ENCODE results near the gene COQ8A.

Gene COQ8A

DNA sequence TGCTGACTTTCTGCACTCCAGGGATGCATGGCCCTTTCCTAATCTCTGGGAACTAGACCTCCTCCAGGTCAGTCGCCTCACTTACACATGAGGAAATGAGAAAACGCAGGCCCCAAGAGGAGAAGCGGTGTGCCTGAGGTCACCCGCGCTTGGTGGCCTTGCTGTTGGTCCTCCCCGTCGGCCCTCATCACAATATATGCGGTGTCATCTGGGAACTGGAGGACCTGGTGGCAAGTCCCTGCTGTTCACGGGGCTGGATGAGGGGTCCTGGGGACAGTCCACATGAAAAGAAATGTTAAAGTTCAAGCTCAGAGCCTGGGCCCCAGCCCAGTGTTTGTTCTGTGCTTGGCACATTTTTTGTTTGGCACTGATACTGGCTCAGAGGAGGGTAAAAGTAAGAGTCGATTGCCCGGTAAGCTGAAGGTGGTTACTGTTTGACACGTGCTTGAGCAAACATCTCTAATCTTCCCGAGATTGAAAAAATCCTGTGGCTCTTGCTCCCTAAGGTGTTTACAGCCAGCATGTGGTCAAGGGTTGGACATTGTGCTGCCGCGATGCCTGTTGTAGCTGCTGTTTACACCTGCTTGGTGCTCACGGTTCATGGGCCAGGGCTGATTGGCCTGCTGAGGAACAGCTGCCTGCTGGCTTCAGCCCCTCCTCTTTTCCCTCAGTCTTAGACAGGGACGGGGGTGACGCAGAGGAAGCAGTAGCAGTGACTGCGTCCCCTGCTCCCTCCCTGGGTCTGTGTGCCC lies 5.2 kb downstream of the COQ8A start:
- Histone ChIP-seq H3K79me2 (ENCODE audit: control insufficient read depth, insufficient read depth, low read length, unreplicated experiment) (no peaks in the 10 kb centered on the region), H3K4me3 (ENCODE audit: low read depth, low read length) (no peak overlapping the region), H3K4me1 (ENCODE audit: control insufficient read depth, insufficient read depth, low read length, unreplicated experiment) (peaks cover 6% of the 10 kb centered on the region), H2AFZ (ENCODE audit: low read length, unreplicated experiment) (no peak overlapping the region), H3K27ac (ENCODE audit: low read depth, low read length) (no peak overlapping the region), H3K36me3 (ENCODE audit: insufficient read depth, low read length) (no peaks in the 10 kb centered on the region), H3K27me3 (ENCODE audit: insufficient read depth, low read length) (no peaks in the 10 kb centered on the region)

DNA sequence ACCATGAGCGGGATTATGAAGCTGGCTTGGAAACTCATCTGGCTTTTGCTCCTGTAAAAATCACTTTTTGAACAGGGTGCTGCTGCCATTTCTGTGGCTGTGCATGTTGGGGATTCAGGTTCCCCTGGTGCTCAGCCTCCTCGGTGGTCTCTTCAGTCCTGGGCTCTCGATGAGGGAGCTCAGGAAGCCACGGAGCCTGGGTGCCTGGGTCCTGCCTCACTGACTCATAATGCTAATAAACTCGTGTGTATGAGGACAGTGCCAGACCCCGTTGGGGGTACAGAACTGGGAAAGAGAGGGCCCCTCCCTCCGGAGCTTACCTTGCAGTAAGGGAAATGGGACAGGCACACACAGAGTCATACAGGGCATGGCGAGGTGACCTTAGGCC lies 5.8 kb downstream of the COQ8A start:
- H3K27ac ChIP-seq (ENCODE audit: low read depth, low read length) = no peak overlapping the region
- H3K27me3 ChIP-seq (ENCODE audit: insufficient read depth, low read length) = no peaks in the 10 kb centered on the region
- no peaks in the 10 kb centered on the region for H3K36me3 ChIP-seq (ENCODE audit: insufficient read depth, low read length)
- no peak overlapping the region for H3K4me3 ChIP-seq (ENCODE audit: low read depth, low read length)
- peaks cover 4% of the 10 kb centered on the region for H3K4me1 ChIP-seq (ENCODE audit: control insufficient read depth, insufficient read depth, low read length, unreplicated experiment)
- no peaks in the 10 kb centered on the region for H3K79me2 ChIP-seq (ENCODE audit: control insufficient read depth, insufficient read depth, low read length, unreplicated experiment)
- H2AFZ ChIP-seq (ENCODE audit: low read length, unreplicated experiment) = no peak overlapping the region

DNA sequence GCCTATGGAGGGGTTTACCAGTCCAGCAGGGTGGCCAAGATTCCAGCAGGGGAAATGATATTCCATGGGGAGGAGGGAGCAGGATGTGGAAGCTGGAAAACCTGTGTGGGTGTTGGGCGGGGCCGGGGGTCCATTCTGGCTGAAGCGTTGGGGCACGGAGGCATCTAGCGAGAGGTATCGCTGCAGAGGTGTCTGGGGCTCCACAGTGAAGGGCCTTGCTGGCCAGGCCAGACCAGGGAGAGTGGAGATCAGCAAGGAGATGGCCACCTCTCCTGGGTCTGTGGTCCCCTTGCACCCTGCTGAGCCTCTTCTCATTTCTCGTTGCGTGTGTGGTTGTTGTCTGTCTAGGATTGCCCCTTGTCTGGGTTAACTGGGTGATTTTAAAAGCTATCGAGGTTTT lies 6.2 kb downstream of the COQ8A start:
- Histone ChIP-seq H3K4me3 (ENCODE audit: low read depth, low read length) (no peak overlapping the region), H3K36me3 (ENCODE audit: insufficient read depth, low read length) (no peaks in the 10 kb centered on the region), H2AFZ (ENCODE audit: low read length, unreplicated experiment) (no peak overlapping the region), H3K27ac (ENCODE audit: low read depth, low read length) (no peak overlapping the region), H3K79me2 (ENCODE audit: control insufficient read depth, insufficient read depth, low read length, unreplicated experiment) (no peaks in the 10 kb centered on the region), H3K27me3 (ENCODE audit: insufficient read depth, low read length) (no peaks in the 10 kb centered on the region), H3K4me1 (ENCODE audit: control insufficient read depth, insufficient read depth, low read length, unreplicated experiment) (no peaks in the 10 kb centered on the region)

- Histone ChIP-seq H3K4me3 (ENCODE audit: low read depth, low read length) (no peak overlapping the region), H3K27me3 (ENCODE audit: insufficient read depth, low read length) (no peaks in the 10 kb centered on the region), H3K79me2 (ENCODE audit: control insufficient read depth, insufficient read depth, low read length, unreplicated experiment) (no peaks in the 10 kb centered on the region), H2AFZ (ENCODE audit: low read length, unreplicated experiment) (no peak overlapping the region), H3K36me3 (ENCODE audit: insufficient read depth, low read length) (no peaks in the 10 kb centered on the region), H3K27ac (ENCODE audit: low read depth, low read length) (no peak overlapping the region), H3K4me1 (ENCODE audit: control insufficient read depth, insufficient read depth, low read length, unreplicated experiment) (no peaks in the 10 kb centered on the region)
These were observed 6.7 kb downstream of the COQ8A start for GRCh38 chr1:226946841-226947240.

DNA sequence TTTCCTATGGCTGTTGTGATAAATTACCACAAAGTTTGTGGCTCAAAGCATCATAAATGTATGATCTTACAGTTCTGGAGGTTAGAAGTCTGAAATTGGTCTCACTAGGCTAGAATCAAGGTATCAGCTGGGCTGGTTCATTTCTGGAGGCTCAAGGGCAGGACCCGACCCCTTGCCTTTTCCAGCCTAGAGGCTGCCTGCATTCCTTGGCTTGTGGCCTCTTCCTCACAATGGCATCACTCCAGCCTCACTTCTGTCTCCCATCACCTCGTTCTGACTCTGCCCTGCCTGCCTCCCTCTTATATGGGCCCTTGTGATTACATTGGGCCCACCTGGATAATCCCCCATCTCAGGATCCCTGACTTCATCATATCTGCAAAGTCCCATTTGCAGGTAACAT lies 8.0 kb downstream of the COQ8A start:
- Histone ChIP-seq H3K36me3 (ENCODE audit: insufficient read depth, low read length) (no peaks in the 10 kb centered on the region), H3K27ac (ENCODE audit: low read depth, low read length) (no peak overlapping the region), H3K4me3 (ENCODE audit: low read depth, low read length) (no peak overlapping the region), H3K4me1 (ENCODE audit: control insufficient read depth, insufficient read depth, low read length, unreplicated experiment) (no peaks in the 10 kb centered on the region), H2AFZ (ENCODE audit: low read length, unreplicated experiment) (no peak overlapping the region), H3K27me3 (ENCODE audit: insufficient read depth, low read length) (no peaks in the 10 kb centered on the region), H3K79me2 (ENCODE audit: control insufficient read depth, insufficient read depth, low read length, unreplicated experiment) (no peaks in the 10 kb centered on the region)

DNA sequence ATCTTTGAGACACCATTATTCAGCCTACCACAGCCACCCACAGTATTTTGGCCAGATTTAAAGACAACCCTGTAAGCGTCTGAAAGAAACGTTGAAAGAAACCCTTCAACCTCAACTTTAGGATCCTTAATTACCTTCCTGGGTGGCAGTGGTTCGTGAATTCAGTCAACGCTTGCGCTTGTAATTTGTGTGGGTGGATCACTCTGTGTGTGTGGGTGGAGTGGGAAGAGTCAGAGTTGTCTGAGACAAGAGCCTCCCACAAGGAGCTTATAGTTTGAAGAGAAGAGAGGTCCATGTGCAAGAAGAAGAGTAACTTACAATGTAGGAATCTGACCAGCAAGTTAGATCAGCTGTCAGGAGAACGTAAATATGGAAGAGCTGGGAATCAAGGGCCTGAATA lies 8.4 kb downstream of the COQ8A start:
- H3K27me3 ChIP-seq (ENCODE audit: insufficient read depth, low read length) = no peaks in the 10 kb centered on the region
- no peaks in the 10 kb centered on the region for H3K36me3 ChIP-seq (ENCODE audit: insufficient read depth, low read length)
- H3K79me2 ChIP-seq (ENCODE audit: control insufficient read depth, insufficient read depth, low read length, unreplicated experiment) = no peaks in the 10 kb centered on the region
- no peak overlapping the region for H3K4me3 ChIP-seq (ENCODE audit: low read depth, low read length)
- no peak overlapping the region for H2AFZ ChIP-seq (ENCODE audit: low read length, unreplicated experiment)
- H3K4me1 ChIP-seq (ENCODE audit: control insufficient read depth, insufficient read depth, low read length, unreplicated experiment) = no peaks in the 10 kb centered on the region
- no peak overlapping the region for H3K27ac ChIP-seq (ENCODE audit: low read depth, low read length)

- Histone ChIP-seq H3K4me3 (ENCODE audit: low read depth, low read length) (no peak overlapping the region), H3K4me1 (ENCODE audit: control insufficient read depth, insufficient read depth, low read length, unreplicated experiment) (no peaks in the 10 kb centered on the region), H3K79me2 (ENCODE audit: control insufficient read depth, insufficient read depth, low read length, unreplicated experiment) (no peaks in the 10 kb centered on the region), H3K27ac (ENCODE audit: low read depth, low read length) (no peak overlapping the region), H3K27me3 (ENCODE audit: insufficient read depth, low read length) (no peaks in the 10 kb centered on the region), H3K36me3 (ENCODE audit: insufficient read depth, low read length) (no peaks in the 10 kb centered on the region), H2AFZ (ENCODE audit: low read length, unreplicated experiment) (no peak overlapping the region)
These were observed 8.9 kb downstream of the COQ8A start for GRCh38 chr1:226948996-226949395.

- no peaks in the 10 kb centered on the region for H3K27me3 ChIP-seq (ENCODE audit: insufficient read depth, low read length)
- H3K4me1 ChIP-seq (ENCODE audit: control insufficient read depth, insufficient read depth, low read length, unreplicated experiment) = no peaks in the 10 kb centered on the region
- H3K79me2 ChIP-seq (ENCODE audit: control insufficient read depth, insufficient read depth, low read length, unreplicated experiment) = no peaks in the 10 kb centered on the region
- no peak overlapping the region for H3K27ac ChIP-seq (ENCODE audit: low read depth, low read length)
- H3K36me3 ChIP-seq (ENCODE audit: insufficient read depth, low read length) = no peaks in the 10 kb centered on the region
- no peak overlapping the region for H2AFZ ChIP-seq (ENCODE audit: low read length, unreplicated experiment)
- no peak overlapping the region for H3K4me3 ChIP-seq (ENCODE audit: low read depth, low read length)
These were observed 9.3 kb downstream of the COQ8A start for GRCh38 chr1:226949401-226949800.

DNA sequence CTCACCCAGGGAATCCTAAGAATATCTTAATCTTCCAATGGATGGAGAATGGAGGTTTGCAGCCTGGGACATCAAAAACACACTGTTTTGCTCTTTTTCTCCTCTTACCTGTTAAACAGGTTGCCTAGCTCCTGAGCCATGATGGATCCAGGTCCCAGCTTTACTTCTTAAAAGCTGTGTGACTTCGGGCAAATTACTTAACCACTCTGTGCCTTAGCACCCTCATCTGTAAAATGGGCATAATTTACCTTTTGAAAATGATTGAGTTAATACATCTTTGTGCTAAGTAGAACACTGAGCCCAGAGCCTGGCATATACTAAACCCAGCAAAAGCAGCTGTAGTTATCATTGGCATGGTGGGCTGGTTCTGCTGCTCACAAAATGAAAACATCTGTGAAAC lies 10.2 kb downstream of the COQ8A start:
- no peaks in the 10 kb centered on the region for H3K27me3 ChIP-seq (ENCODE audit: insufficient read depth, low read length)
- no peak overlapping the region for H3K4me3 ChIP-seq (ENCODE audit: low read depth, low read length)
- H2AFZ ChIP-seq (ENCODE audit: low read length, unreplicated experiment) = no peak overlapping the region
- no peaks in the 10 kb centered on the region for H3K79me2 ChIP-seq (ENCODE audit: control insufficient read depth, insufficient read depth, low read length, unreplicated experiment)
- no peak overlapping the region for H3K27ac ChIP-seq (ENCODE audit: low read depth, low read length)
- H3K4me1 ChIP-seq (ENCODE audit: control insufficient read depth, insufficient read depth, low read length, unreplicated experiment) = no peaks in the 10 kb centered on the region
- no peaks in the 10 kb centered on the region for H3K36me3 ChIP-seq (ENCODE audit: insufficient read depth, low read length)

GRCh38 chr1:226950871-226951270 lies 10.8 kb downstream of the COQ8A start:
- Histone ChIP-seq H3K27me3 (ENCODE audit: insufficient read depth, low read length) (no peaks in the 10 kb centered on the region), H3K27ac (ENCODE audit: low read depth, low read length) (no peak overlapping the region), H3K4me1 (ENCODE audit: control insufficient read depth, insufficient read depth, low read length, unreplicated experiment) (no peaks in the 10 kb centered on the region), H3K4me3 (ENCODE audit: low read depth, low read length) (no peak overlapping the region), H2AFZ (ENCODE audit: low read length, unreplicated experiment) (no peak overlapping the region), H3K36me3 (ENCODE audit: insufficient read depth, low read length) (no peaks in the 10 kb centered on the region), H3K79me2 (ENCODE audit: control insufficient read depth, insufficient read depth, low read length, unreplicated experiment) (no peaks in the 10 kb centered on the region)

DNA sequence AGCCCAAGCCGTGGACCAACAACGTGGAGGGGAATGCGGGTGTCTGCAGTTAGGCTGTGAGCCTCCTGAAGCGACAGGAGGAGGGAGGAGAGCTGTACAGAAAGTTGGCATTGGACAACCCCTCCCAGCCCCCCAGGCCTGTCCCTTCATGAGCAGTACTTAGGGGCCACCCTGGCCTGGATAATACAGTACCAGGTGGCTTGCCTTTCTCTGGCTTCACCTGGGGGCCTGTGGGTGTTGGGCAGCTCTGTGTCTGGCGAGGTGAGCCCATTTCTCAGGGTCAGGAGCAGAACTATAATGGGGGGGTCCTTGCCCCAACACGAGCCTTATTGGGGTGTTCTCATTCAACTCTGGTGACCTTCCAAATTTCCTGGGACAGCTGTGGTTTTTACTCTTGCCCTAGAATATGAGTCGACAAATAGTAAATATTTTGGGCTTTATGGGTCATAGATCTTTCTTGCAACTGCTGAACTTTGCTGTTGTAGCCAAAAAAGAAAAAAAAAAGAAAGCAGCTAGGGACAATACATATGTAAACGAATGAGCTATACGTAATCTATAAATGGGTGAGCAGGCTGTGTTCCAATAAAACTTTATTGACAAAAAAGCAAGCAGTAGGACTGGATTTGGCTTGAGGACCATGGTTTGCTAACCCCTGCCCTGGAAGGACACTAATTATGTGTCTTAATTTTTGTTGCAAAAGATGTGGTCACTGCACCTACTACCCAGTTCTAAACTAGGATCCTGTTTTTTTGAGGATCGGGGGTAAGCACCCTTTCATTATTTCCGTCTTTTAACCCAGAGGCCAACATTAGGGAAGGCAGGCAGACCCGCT lies 11.4 kb downstream of the COQ8A start:
- no peaks in the 10 kb centered on the region for H3K36me3 ChIP-seq (ENCODE audit: insufficient read depth, low read length)
- H2AFZ ChIP-seq (ENCODE audit: low read length, unreplicated experiment) = no peak overlapping the region
- no peaks in the 10 kb centered on the region for H3K4me1 ChIP-seq (ENCODE audit: control insufficient read depth, insufficient read depth, low read length, unreplicated experiment)
- no peaks in the 10 kb centered on the region for H3K27me3 ChIP-seq (ENCODE audit: insufficient read depth, low read length)
- no peak overlapping the region for H3K4me3 ChIP-seq (ENCODE audit: low read depth, low read length)
- H3K27ac ChIP-seq (ENCODE audit: low read depth, low read length) = no peak overlapping the region
- H3K79me2 ChIP-seq (ENCODE audit: control insufficient read depth, insufficient read depth, low read length, unreplicated experiment) = no peaks in the 10 kb centered on the region
